Stomach smooth muscle (tissue), 2 donors: ENCODE data around the gene CHST9.
A peak's percentile ranks its signal among the peaks of the same experiment; 100 is the strongest.
"Not testable (repeated sequence)": the region's sequence is repeated elsewhere in the genome, so short reads cannot be mapped to it uniquely, and the experiment has no call there.

ENCODE experiments used
- H3K27ac ChIP-seq: one replicate; pipeline ENCODE4 v1.7.0; 2013; ENCODE audit warnings: mild to moderate bottlenecking, low read length, inconsistent platforms
- H3K27me3 ChIP-seq, 2 donors: one replicate each; pipeline ENCODE4 v1.7.0; 2013; ENCODE audit warnings: low read length in 2 of 2; ENCODE audit not compliant: insufficient read depth in 2 of 2, control insufficient read depth in 1 of 2
- H3K36me3 ChIP-seq, 2 donors: one replicate each; pipeline ENCODE4 v1.7.0; 2013; ENCODE audit warnings: low read length in 2 of 2; ENCODE audit not compliant: control insufficient read depth in 2 of 2, insufficient read depth in 2 of 2
- H3K4me1 ChIP-seq: one replicate; pipeline ENCODE4 v1.7.0; 2013; ENCODE audit warnings: low read length; ENCODE audit not compliant: control insufficient read depth, insufficient read depth
- H3K4me3 ChIP-seq, 2 donors: one replicate each; pipeline ENCODE4 v1.7.0; 2013; ENCODE audit warnings: low read length in 2 of 2
- H3K9ac ChIP-seq, 2 donors: one replicate each; pipeline ENCODE4 v1.7.0; 2013; ENCODE audit warnings: low read length in 2 of 2, mild to moderate bottlenecking in 1 of 2
- H3K9me3 ChIP-seq, 2 donors: one replicate each; pipeline ENCODE4 v1.7.0; 2013; ENCODE audit warnings: low read length in 2 of 2; ENCODE audit not compliant: control insufficient read depth in 2 of 2
- donor health status: healthy.
- donor health status: Pancreatic carcinoma.

The CHST9 gene

GRCh38 chr18:27185025-27185763 is at the start of gene CHST9:
TSS of gene CHST9 (minus strand) at chr18:27185308. CDS start at chr18:27142809, 42,499 bp downstream.
- H3K27me3 ChIP-seq: peaks cover 7 to 16% of the 10 kb centered on the region in 2 donors
- H3K9me3 ChIP-seq: no peaks in the 10 kb centered on the region
- H3K27ac ChIP-seq: no peak within 1 kb of the TSS
- H3K4me1 ChIP-seq: no peaks in the 10 kb centered on the region
- no peak within 1 kb of the TSS for H3K9ac ChIP-seq
- peak within 1 kb of the TSS; percentile 36 to 38 for H3K4me3 ChIP-seq
- H3K36me3 ChIP-seq: no peaks in the 10 kb centered on the region

GRCh38 chr18:27232355-27232754 is 47.2 kb upstream of the CHST9 start:
- not testable (repeated sequence) for H3K9me3 ChIP-seq, H3K4me1 ChIP-seq, H3K27ac ChIP-seq, H3K36me3 ChIP-seq, H3K27me3 ChIP-seq, H3K9ac ChIP-seq, H3K4me3 ChIP-seq

- not testable (repeated sequence) for H3K9ac ChIP-seq, H3K4me1 ChIP-seq, H3K27me3 ChIP-seq, H3K27ac ChIP-seq, H3K36me3 ChIP-seq, H3K4me3 ChIP-seq, H3K9me3 ChIP-seq
These were observed 46.6 kb upstream of the CHST9 start for GRCh38 chr18:27231671-27232070.

- not testable (repeated sequence) for H3K9ac ChIP-seq, H3K36me3 ChIP-seq, H3K27ac ChIP-seq, H3K4me3 ChIP-seq, H3K9me3 ChIP-seq, H3K27me3 ChIP-seq, H3K4me1 ChIP-seq
These were observed 46.1 kb upstream of the CHST9 start for GRCh38 chr18:27231221-27231620.

GRCh38 chr18:27227721-27228120 is 42.6 kb upstream of the CHST9 start:
- Histone ChIP-seq H3K27ac (no peak overlapping the region), H3K4me1 (no peaks in the 10 kb centered on the region), H3K27me3 (no peaks in the 10 kb centered on the region), H3K4me3 (no peak overlapping the region), H3K36me3 (no peaks in the 10 kb centered on the region), H3K9me3 (no peaks in the 10 kb centered on the region), H3K9ac (no peak overlapping the region)

- H3K9me3 ChIP-seq: no peaks in the 10 kb centered on the region
- no peaks in the 10 kb centered on the region for H3K36me3 ChIP-seq
These were observed 41.5 kb upstream of the CHST9 start for GRCh38 chr18:27226556-27227075.

GRCh38 chr18:27225947-27226481 is 40.9 kb upstream of the CHST9 start:
- no peaks in the 10 kb centered on the region for H3K27me3 ChIP-seq
- H3K4me1 ChIP-seq: no peaks in the 10 kb centered on the region
- no peak overlapping the region for H3K9ac ChIP-seq
- no peak overlapping the region for H3K4me3 ChIP-seq
- H3K27ac ChIP-seq: no peak overlapping the region
- H3K9me3 ChIP-seq: no peaks in the 10 kb centered on the region
- no peaks in the 10 kb centered on the region for H3K36me3 ChIP-seq

More at GRCh38 chr18:27226556-27227075, 41.5 kb upstream of the CHST9 start:
- Histone ChIP-seq H3K9ac (no peak overlapping the region), H3K4me1 (no peaks in the 10 kb centered on the region), H3K4me3 (no peak overlapping the region), H3K27ac (no peak overlapping the region), H3K27me3 (no peaks in the 10 kb centered on the region)

- Histone ChIP-seq H3K27me3 (no peaks in the 10 kb centered on the region), H3K9me3 (no peaks in the 10 kb centered on the region), H3K27ac (no peak overlapping the region), H3K4me3 (no peak overlapping the region), H3K36me3 (no peaks in the 10 kb centered on the region), H3K9ac (no peak overlapping the region), H3K4me1 (no peaks in the 10 kb centered on the region)
These were observed 38.6 kb upstream of the CHST9 start for GRCh38 chr18:27223526-27224291.

GRCh38 chr18:27214831-27215230 is 29.7 kb upstream of the CHST9 start:
- H3K36me3 ChIP-seq: no peaks in the 10 kb centered on the region
- H3K4me1 ChIP-seq: no peaks in the 10 kb centered on the region
- H3K27ac ChIP-seq: no peak overlapping the region
- no peaks in the 10 kb centered on the region for H3K9me3 ChIP-seq
- no peak overlapping the region for H3K4me3 ChIP-seq
- no peaks in the 10 kb centered on the region for H3K27me3 ChIP-seq
- H3K9ac ChIP-seq: no peak overlapping the region

GRCh38 chr18:27213123-27213717 is 28.1 kb upstream of the CHST9 start:
- no peaks in the 10 kb centered on the region for H3K36me3 ChIP-seq
- H3K9ac ChIP-seq: no peak overlapping the region
- H3K4me1 ChIP-seq: no peaks in the 10 kb centered on the region
- no peaks in the 10 kb centered on the region for H3K9me3 ChIP-seq
- H3K27ac ChIP-seq: no peak overlapping the region
- no peak overlapping the region for H3K4me3 ChIP-seq
- H3K27me3 ChIP-seq: no peaks in the 10 kb centered on the region
